Large intestine (tissue), 3 donors: ENCODE data around the gene BTAF1. TPM values are rescaled to one million over a fixed set of nuclear protein-coding genes. Genes with fewer than 3 reads are reported as not detected.

Source experiments
- DNase-seq, 2 donors: peaks; one replicate each; pipeline versions ENCODE4 v3.0.0 to v3.0.0-alpha.2; 2013
- H3K27ac ChIP-seq: one replicate; pipeline ENCODE4 v1.5.1; 2013; ENCODE audit warnings: low read length
- H3K27me3 ChIP-seq: 2 replicates; pipeline ENCODE4 v1.6.1; 2013; ENCODE audit warnings: low read length; ENCODE audit not compliant: control insufficient read depth, insufficient read depth
- H3K36me3 ChIP-seq: 2 replicates; pipeline ENCODE4 v1.6.1; 2013; ENCODE audit warnings: low read length; ENCODE audit not compliant: control insufficient read depth, insufficient read depth
- H3K4me1 ChIP-seq: one replicate; pipeline ENCODE4 v1.6.1; 2013; ENCODE audit warnings: low read length; ENCODE audit not compliant: control insufficient read depth, insufficient read depth
- H3K4me3 ChIP-seq: one replicate; pipeline ENCODE4 v1.5.1; 2013; ENCODE audit warnings: low read length
- H3K9me3 ChIP-seq: one replicate; pipeline ENCODE4 v1.6.1; 2013; ENCODE audit warnings: mild to moderate bottlenecking, low read depth, low read length, moderate library complexity; ENCODE audit not compliant: control insufficient read depth
- WGBS: methylation state at CpG from one replicate; pipeline ENCODE4 v1.1.5; 2013; ENCODE audit warnings: low lambda C conversion rate; ENCODE audit not compliant: insufficient coverage; 5-methylcytosine and 5-hydroxymethylcytosine counted together
- polyA plus RNA-seq: library from polyadenylated mRNA; unstranded; fragments of 120-200 nt; gene quantifications from one replicate; pipeline ENCODE4 v1.2.1, GENCODE V29; 2013

Gene BTAF1
- polyA plus RNA-seq, 1 donor, result 50.9 TPM

- Histone ChIP-seq H3K36me3 (peaks cover 33% of the 10 kb centered on the region), H3K4me1 (no peaks in the 10 kb centered on the region), H3K27ac (no peak overlapping the region), H3K4me3 (no peak overlapping the region), H3K27me3 (no peaks in the 10 kb centered on the region), H3K9me3 (no peaks in the 10 kb centered on the region)
- DNase-seq, result no peak
- 100% methylated on average over 3 of the region's 4 CpGs for WGBS
Observed at GRCh38 chr10:91939653-91940052, 16.1 kb downstream of the BTAF1 start.

GRCh38 chr10:91941426-91941825, 17.9 kb downstream of the BTAF1 start:
- no peaks in the 10 kb centered on the region for H3K4me1 ChIP-seq
- peaks cover 30% of the 10 kb centered on the region for H3K36me3 ChIP-seq
- no peaks in the 10 kb centered on the region for H3K9me3 ChIP-seq
- no peak overlapping the region for H3K4me3 ChIP-seq
- 100% methylated on average over 1 of the region's 1 CpG for WGBS
- no peaks in the 10 kb centered on the region for H3K27me3 ChIP-seq
- H3K27ac ChIP-seq, result no peak overlapping the region
- DNase-seq, result no peak

- WGBS, result 83% methylated on average over 1 of the region's 5 CpGs
- no peak overlapping the region for H3K4me3 ChIP-seq
- no peaks in the 10 kb centered on the region for H3K27me3 ChIP-seq
- H3K9me3 ChIP-seq, result no peaks in the 10 kb centered on the region
- no peak overlapping the region for H3K27ac ChIP-seq
- peaks cover 31% of the 10 kb centered on the region for H3K36me3 ChIP-seq
- DNase-seq, result no peak
- H3K4me1 ChIP-seq, result no peaks in the 10 kb centered on the region
Observed at GRCh38 chr10:91944880-91945630, 21.5 kb downstream of the BTAF1 start.

- Histone ChIP-seq H3K36me3 (peaks cover 60% of the 10 kb centered on the region), H3K27me3 (no peaks in the 10 kb centered on the region), H3K4me1 (no peaks in the 10 kb centered on the region), H3K27ac (no peak overlapping the region), H3K4me3 (no peak overlapping the region), H3K9me3 (no peaks in the 10 kb centered on the region)
- WGBS, result 93% methylated on average over 1 of the region's 2 CpGs
- DNase-seq, result no peak
Observed at GRCh38 chr10:91953600-91954160, 30.1 kb downstream of the BTAF1 start.

- H3K27ac ChIP-seq, result no peak overlapping the region
- H3K4me3 ChIP-seq, result no peak overlapping the region
- no peaks in the 10 kb centered on the region for H3K4me1 ChIP-seq
- H3K9me3 ChIP-seq, result no peaks in the 10 kb centered on the region
- WGBS, result 100% methylated on average over 3 of the region's 3 CpGs
- H3K36me3 ChIP-seq, result peaks cover 66% of the 10 kb centered on the region
- H3K27me3 ChIP-seq, result no peaks in the 10 kb centered on the region
- no peak for DNase-seq
Observed at GRCh38 chr10:91955114-91955513, 31.5 kb downstream of the BTAF1 start.

GRCh38 chr10:91957091-91957490, 33.5 kb downstream of the BTAF1 start:
- no CpG with 5 or more reads among the region's 1 CpG for WGBS
- DNase-seq, result no peak
- Histone ChIP-seq H3K27me3 (no peaks in the 10 kb centered on the region), H3K9me3 (no peaks in the 10 kb centered on the region), H3K27ac (no peak overlapping the region), H3K4me1 (no peaks in the 10 kb centered on the region), H3K36me3 (peaks cover 67% of the 10 kb centered on the region), H3K4me3 (no peak overlapping the region)

- H3K36me3 ChIP-seq, result peaks cover 31% of the 10 kb centered on the region
- no peak overlapping the region for H3K27ac ChIP-seq
- H3K4me1 ChIP-seq, result no peaks in the 10 kb centered on the region
- H3K9me3 ChIP-seq, result no peaks in the 10 kb centered on the region
- WGBS, result 40% methylated on average over 1 of the region's 4 CpGs
- H3K27me3 ChIP-seq, result no peaks in the 10 kb centered on the region
- H3K4me3 ChIP-seq, result no peak overlapping the region
- DNase-seq, result no peak
Observed at GRCh38 chr10:91969297-91969696, 45.7 kb downstream of the BTAF1 start.

GRCh38 chr10:91974960-91975359, 51.4 kb downstream of the BTAF1 start:
- Histone ChIP-seq H3K27me3 (no peaks in the 10 kb centered on the region), H3K4me1 (no peaks in the 10 kb centered on the region), H3K36me3 (peaks cover 5% of the 10 kb centered on the region), H3K9me3 (no peaks in the 10 kb centered on the region), H3K4me3 (no peak overlapping the region), H3K27ac (no peak overlapping the region)
- 100% methylated on average over 2 of the region's 2 CpGs for WGBS
- DNase-seq, result no peak

GRCh38 chr10:91975438-91975837, 51.9 kb downstream of the BTAF1 start:
- H3K9me3 ChIP-seq, result no peaks in the 10 kb centered on the region
- no peaks in the 10 kb centered on the region for H3K4me1 ChIP-seq
- H3K27ac ChIP-seq, result no peak overlapping the region
- H3K4me3 ChIP-seq, result no peak overlapping the region
- no peaks in the 10 kb centered on the region for H3K27me3 ChIP-seq
- no CpG with 5 or more reads among the region's 1 CpG for WGBS
- H3K36me3 ChIP-seq, result peaks cover under 1% of the 10 kb centered on the region
- no peak for DNase-seq

GRCh38 chr10:91976317-91977051, 52.9 kb downstream of the BTAF1 start:
- no peaks in the 10 kb centered on the region for H3K4me1 ChIP-seq
- peaks cover 1% of the 10 kb centered on the region for H3K36me3 ChIP-seq
- no peak overlapping the region for H3K27ac ChIP-seq
- DNase-seq, result no peak
- no peaks in the 10 kb centered on the region for H3K27me3 ChIP-seq
- no peak overlapping the region for H3K4me3 ChIP-seq
- no peaks in the 10 kb centered on the region for H3K9me3 ChIP-seq
- WGBS, result 100% methylated on average over 1 of the region's 5 CpGs
